ENCODE results near the gene PTGS2. TPM values are rescaled to one million over a fixed set of nuclear protein-coding genes. Genes with fewer than 3 reads are reported as not detected.

Gene PTGS2
- total RNA-seq: under 1 TPM; 0.08 to 0.53 (median 0.27) TPM
- under 1 TPM; 0.03 to 0.13 (median 0.05) TPM for polyA plus RNA-seq
- long read RNA-seq, donor 1, full-length matches to known transcripts: 1 of 1 reads
- long read RNA-seq, donor 1, partial matches to known transcripts: 0 of 1 reads
- long read RNA-seq, donor 1, other reads (novel, unspliced or antisense): 0 of 1 reads
- long read RNA-seq, donor 2: 0 reads

- Histone ChIP-seq H3K27ac (peak within 1 kb of the TSS; percentile 58), H3K4me3 (peak within 1 kb of the TSS; percentile 61), H3K36me3 (ENCODE audit: insufficient read depth in 1 of 2, low read depth in 1 of 2) (no peaks in the 10 kb centered on the region), H3K27me3 (ENCODE audit: insufficient read depth in 3 of 3, low read length in 2 of 3) (peaks cover 2 to 22% (median 8%) of the 10 kb centered on the region in 3 donors), H3K4me1 (no peaks in the 10 kb centered on the region), H3K9me3 (no peaks in the 10 kb centered on the region)
- no peak for TF ChIP-seq CTCF (IDR thresholded peaks at IDR 0.05)
- ATAC-seq (peak; percentile 64 to 90 (median 75)), DNase-seq (peak; percentile 75 to 83)
- intact Hi-C loops (cut with DNase I): no loop called here
- 0 to 1% (median 1%) methylated on average over 52 of the region's 52 CpGs for WGBS, 3 donors
Observed at GRCh38 chr1:186680245-186681061, at the start of gene PTGS2. TSS of gene PTGS2 (minus strand) at chr1:186680423. CDS start at chr1:186680290, 133 bp downstream.

GRCh38 chr1:186722711-186723309 is 42.6 kb upstream of the PTGS2 start:
- WGBS, 3 donors: 43 to 52% (median 51%) methylated on average over 3 of the region's 3 CpGs
- Histone ChIP-seq H3K27ac (no peak overlapping the region), H3K4me1 (no peaks in the 10 kb centered on the region), H3K36me3 (ENCODE audit: insufficient read depth in 1 of 2, low read depth in 1 of 2) (no peaks in the 10 kb centered on the region), H3K4me3 (no peak overlapping the region), H3K9me3 (peaks cover 6% of the 10 kb centered on the region), H3K27me3 (ENCODE audit: insufficient read depth in 3 of 3, low read length in 2 of 3) (no peaks in the 10 kb centered on the region)
- DNase-seq: no peak
- no peak for TF ChIP-seq CTCF (IDR thresholded peaks at IDR 0.05)
- intact Hi-C loops (cut with DNase I): no loop called here
- ATAC-seq: no peak

GRCh38 chr1:186717286-186717685 is 37.1 kb upstream of the PTGS2 start:
- no peaks in the 10 kb centered on the region for H3K4me1 ChIP-seq
- no peak for ATAC-seq
- no peaks in the 10 kb centered on the region for H3K36me3 ChIP-seq (ENCODE audit: insufficient read depth in 1 of 2, low read depth in 1 of 2)
- intact Hi-C loops (cut with DNase I): no loop called here
- no peak for TF ChIP-seq CTCF (IDR thresholded peaks at IDR 0.05)
- no peak overlapping the region for H3K4me3 ChIP-seq
- DNase-seq: no peak
- no peaks in the 10 kb centered on the region for H3K27me3 ChIP-seq (ENCODE audit: insufficient read depth in 3 of 3, low read length in 2 of 3)
- 46 to 61% (median 48%) methylated on average over 2 of the region's 2 CpGs for WGBS, 3 donors
- no peak overlapping the region for H3K27ac ChIP-seq
- H3K9me3 ChIP-seq: no peaks in the 10 kb centered on the region

GRCh38 chr1:186715887-186716809 is 35.9 kb upstream of the PTGS2 start:
- Histone ChIP-seq H3K4me1 (no peaks in the 10 kb centered on the region), H3K36me3 (ENCODE audit: insufficient read depth in 1 of 2, low read depth in 1 of 2) (no peaks in the 10 kb centered on the region), H3K27me3 (ENCODE audit: insufficient read depth in 3 of 3, low read length in 2 of 3) (no peaks in the 10 kb centered on the region), H3K27ac (no peak overlapping the region), H3K4me3 (no peak overlapping the region), H3K9me3 (no peaks in the 10 kb centered on the region)
- ATAC-seq (no peak), DNase-seq (no peak)
- 58 to 63% (median 62%) methylated on average over 5 of the region's 5 CpGs for WGBS, 3 donors
- no peak for TF ChIP-seq CTCF (IDR thresholded peaks at IDR 0.05)
- intact Hi-C loops (cut with DNase I): no loop called here

Data from psoas muscle (tissue), 8 donors.